GM18508 (cell line): ENCODE measurements around the gene NPC1.
"Not testable (repeated sequence)": the region's sequence is repeated elsewhere in the genome, so short reads cannot be mapped to it uniquely, and the experiment has no call there.

Source experiments
- ATAC-seq: cut with Tn5 transposase; IDR thresholded peaks from one replicate; pipeline ENCODE4 v1.9.1; 2021; ENCODE audit warnings: moderate number of reproducible peaks; ENCODE audit not compliant: insufficient read depth, unreplicated experiment

Gene NPC1

DNA sequence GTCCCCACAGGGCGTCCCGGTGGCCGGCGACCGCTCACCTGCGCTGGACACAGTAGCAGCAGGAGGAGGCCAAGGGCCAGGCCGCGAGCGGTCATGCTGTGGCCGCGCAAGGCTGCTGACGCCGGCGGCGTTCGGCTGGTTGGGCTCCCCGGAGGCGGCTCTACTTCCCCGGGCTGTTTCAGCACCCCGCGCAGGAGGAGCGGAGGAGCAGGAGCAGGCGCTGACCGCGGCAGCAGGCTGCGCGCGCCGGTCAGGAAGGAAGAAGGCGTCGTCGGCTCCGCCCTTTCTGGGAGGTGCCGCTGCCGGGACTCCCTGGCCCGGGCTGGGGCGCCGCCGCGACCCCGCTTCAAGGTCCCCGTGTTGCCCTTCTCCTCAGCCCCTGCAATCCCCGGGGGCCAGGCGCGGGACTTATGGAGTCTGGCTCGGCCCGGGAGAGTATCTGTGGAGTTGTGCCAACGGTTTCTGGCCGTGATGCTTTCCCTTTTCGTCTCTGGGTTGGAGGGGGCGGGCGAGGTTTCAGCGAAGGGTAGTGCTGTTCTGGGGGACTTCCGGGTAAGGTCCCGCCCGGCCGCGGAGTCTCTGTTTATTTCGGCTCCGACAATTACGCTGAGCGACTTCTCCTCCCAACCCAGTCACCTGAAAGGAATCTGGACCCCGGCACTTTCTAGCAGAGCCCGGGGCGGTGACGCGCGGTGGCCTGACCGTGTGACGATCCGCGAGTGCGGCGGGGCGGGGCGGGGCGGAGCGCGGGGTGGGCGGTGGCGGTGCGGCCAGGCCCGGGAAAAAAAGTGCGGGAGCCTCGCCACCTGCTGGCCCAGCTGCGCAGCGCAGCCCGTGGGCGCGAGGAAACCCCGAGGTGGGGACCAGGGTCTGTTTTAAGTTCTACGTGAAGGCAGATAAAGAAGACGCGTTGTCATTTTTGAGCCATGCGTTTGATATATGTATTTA lies at the start of gene NPC1:
TSS of gene NPC1 (minus strand) at position 258 of the 948 bp plus-strand sequence. CDS start at position 95, 163 bp downstream.
- ATAC-seq: peak; percentile 62

GRCh38 chr18:23636071-23636399 lies 49.7 kb upstream of the NPC1 start:
- no peak for ATAC-seq

DNA sequence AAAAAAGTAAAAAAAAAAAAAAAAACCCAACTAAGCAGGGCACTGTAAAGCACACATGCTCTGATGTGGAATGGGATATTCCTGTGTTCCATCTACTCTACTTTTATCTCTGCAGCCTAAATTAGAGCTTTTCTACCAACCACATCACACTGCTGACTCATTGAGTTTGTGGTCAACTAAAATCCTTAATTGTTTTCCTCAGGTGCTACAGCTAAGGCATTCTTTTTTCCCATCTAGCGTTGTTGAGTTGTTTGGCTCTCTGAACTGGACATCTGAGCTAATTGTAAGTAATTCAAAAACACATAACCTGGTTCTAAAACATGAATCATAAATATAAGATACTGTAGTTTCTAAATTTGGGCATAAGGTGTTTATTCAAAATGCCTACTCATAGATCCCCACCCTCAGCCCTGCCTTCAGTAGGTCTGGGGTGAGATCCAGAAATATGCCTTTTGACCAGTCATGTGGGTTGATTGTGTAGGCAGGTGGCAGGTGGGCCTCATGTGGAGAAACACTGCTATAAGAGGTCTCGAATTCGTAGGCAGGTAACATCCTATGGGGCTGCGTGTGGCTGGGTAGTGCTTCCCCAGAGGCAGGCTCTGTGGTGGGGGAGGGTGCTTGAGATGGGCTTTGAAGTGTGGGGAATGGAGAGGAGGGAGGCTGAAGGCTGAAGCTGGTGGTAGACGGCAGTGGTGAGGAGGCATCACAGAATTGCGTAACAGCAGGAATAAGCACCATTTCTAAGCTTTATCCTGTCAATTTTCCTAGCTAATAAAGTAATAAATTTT lies 49.2 kb upstream of the NPC1 start:
- no peak for ATAC-seq

- ATAC-seq: no peak
These were observed 48.4 kb upstream of the NPC1 start for GRCh38 chr18:23634692-23635091.

DNA sequence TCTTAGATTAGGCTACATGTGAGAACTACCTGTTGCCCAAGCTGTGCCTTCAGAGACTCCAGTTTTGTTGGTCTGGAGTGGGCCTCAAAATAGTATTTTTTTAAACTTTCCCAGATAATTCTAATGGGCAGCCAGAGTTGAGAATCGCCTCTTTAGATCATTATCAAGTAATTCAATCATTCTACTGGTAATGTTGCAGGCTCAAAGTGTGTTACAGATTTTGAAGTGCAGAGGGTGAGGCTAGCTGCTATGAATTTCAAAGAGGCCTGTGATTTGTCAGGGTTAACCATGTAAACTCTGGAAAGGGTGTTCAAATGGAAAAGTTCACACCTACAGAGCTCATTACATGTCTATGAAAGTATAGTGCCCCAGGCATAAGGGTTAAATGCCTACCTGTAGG lies 46.3 kb upstream of the NPC1 start:
- ATAC-seq: no peak

DNA sequence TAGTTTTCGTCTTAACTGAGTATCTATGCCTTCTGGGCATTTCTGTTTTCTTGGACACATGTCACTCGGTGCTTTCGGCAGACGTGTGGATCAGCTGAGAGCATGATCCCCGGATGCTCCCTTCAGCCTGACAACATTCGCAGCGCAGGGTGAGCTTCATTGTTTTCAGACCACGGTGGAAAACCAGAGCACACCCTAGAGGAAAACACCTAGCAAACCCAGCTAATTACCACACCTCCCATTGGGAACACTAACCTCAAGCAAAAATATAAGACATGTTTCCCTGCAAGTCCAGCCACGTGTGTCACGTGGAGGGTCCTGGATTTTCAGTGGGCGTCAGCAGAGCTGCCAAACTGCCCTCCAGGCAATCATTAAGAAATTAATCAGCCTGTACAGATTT lies 45.4 kb upstream of the NPC1 start:
- no peak for ATAC-seq

DNA sequence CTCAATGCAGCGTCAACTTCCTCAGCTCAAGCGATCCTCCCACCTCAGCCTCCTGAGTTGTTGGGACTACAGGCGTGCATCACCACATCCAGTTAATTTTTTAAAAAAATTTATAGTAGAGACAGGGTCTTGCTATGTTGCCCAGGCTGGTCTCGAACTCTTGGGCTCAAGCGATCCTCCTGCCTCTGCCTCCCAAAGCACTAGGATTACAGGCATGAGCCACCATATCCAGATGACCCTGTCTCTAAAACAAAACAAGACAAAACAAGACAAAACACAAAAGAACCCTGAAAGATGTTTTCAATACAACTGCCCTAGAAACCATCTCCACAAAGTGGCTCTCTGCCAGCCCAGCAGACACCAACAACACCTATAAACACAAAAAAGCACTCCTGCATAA lies 45.0 kb upstream of the NPC1 start:
- ATAC-seq: no peak

- ATAC-seq: peak; percentile 90
These were observed 43.2 kb upstream of the NPC1 start for GRCh38 chr18:23629444-23629946.

GRCh38 chr18:23627970-23628369 lies 41.7 kb upstream of the NPC1 start:
- no peak for ATAC-seq

DNA sequence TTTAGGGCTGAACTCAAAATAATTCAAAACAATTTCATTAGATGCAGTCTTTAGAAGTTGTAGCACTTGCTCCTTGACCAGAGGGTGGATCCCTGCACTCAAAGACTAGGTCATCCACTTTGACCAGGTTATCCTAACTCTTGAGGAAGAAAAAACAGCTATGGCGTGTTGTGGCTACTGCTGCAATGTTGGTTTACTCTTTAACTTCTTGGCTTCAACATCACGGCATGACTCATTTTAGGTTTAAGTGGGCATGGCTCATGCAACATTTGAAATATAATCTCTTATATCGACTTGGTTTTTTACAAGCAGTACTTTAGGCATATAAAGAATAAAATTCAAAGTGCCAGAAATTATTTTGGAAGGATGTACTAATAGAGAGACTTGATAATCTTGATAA lies 41.0 kb upstream of the NPC1 start:
- no peak for ATAC-seq

DNA sequence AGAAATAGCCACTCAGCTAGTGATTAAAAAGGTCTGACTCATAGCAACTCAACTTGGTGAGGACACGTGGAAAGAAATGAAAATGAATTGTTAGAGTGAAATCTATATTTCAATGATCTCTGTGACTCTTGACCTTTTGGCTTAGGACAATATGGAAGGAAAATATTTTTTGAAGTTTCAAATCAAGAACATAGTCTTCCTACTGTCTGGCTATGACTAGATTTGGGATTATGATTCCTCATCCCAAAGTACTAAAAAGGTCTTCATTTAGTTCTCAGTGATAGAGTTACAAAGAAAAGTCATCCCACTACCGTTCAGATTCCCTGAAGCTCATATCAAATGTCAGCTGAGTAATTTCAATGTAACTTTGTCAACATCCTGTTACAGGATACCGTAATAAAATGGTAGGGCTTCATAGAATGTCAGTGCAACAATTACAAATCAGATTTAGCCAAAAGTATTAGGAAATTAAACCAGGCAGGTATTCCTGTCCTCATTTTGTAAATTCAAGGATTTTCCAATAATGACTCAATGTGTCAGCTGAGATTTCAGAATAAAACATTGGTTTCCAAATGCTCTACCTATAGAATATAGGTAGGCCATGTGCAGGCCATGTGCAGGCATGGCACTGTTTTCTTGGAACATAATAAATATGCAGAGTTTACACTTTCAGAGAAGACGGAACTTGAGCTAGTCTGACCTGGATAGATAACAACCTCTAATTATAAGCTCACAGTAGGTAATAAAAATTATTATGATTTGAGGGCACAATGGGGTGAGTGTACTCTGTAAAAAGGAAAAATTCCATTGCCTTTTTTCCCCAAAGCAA lies 40.4 kb upstream of the NPC1 start:
- no peak for ATAC-seq

GRCh38 chr18:23623040-23623439 lies 36.7 kb upstream of the NPC1 start:
- no peak for ATAC-seq

DNA sequence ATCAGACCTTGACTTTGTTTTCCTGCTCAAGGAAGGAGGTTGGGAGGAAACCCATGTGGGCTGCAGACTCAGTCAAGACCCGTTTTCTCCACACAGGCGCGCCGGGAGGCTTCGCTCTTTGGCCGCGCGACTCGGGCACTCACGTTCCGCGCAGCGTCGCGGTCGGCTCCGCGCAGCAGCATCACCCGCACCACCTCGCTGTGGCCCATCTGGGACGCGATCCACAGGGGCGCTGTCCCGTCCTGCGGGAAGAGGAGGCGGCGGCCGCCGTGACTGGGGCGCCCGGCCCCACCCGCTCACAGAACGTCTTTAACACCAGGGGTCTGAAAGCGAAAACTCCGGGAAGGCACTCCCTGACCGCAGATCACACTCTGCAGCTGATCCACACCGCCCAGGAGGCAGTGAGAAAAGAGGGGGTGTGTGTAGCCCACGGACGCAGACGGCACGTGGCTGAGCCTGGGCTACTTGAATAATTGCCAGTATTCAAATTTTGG lies 33.1 kb upstream of the NPC1 start:
- ATAC-seq: no peak

DNA sequence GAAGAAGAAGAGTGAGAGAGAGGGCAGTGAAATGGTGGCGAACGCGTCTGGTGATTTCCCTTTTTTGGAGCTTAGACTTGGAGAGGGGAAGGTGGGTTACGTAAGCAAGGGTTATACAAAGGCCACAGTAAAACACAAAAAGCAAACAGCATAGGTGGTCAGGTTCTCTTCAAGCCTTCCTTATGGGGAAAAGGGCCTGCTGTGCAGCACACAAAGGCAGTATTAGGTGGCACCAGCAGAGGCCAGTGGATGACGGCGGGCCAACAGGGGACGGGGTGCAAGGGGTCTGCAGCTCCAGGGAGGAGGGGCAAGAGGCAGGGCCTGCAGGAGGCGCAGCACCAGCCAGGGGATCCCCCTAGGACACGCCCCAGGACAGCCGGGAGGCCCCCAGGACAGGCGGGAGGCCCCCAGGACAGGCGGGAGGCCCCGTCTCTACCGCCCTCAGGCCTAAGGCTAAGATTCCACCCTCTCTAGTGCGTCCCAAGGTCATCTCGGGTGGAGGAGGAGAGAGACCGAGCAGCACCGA lies 32.6 kb upstream of the NPC1 start:
- ATAC-seq: no peak

DNA sequence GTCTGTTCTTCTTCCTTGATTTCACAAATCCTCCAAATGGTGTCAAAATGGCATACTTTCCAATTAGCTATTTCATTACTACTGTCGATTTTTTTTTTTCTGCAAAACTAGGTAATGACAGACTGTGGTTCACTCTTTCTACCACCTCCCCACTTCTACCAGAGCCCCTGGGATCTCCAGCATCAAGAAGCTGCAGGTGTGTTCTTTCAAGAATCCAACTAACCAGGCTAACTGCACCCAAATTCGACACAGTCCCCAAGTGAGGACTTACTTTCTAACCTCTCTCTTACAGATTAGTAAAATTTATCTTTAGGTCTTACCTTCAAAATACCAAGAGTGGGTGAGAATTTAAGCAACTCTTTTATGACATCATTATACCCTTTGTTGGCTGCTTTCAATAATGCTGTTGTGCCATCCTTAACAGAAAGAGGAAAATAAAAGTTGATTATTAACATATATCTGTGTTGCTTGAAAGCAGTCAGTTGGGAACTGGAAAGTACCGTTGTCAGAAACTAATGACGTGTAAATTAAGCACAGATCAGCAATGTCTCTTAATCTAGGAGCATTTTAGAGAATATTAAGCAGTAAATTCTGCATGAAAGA lies 31.2 kb upstream of the NPC1 start:
- ATAC-seq: peak; percentile 60

GRCh38 chr18:23616258-23616657 lies 30.0 kb upstream of the NPC1 start:
- no peak for ATAC-seq

- no peak for ATAC-seq
These were observed 28.6 kb upstream of the NPC1 start for GRCh38 chr18:23614891-23615290.

DNA sequence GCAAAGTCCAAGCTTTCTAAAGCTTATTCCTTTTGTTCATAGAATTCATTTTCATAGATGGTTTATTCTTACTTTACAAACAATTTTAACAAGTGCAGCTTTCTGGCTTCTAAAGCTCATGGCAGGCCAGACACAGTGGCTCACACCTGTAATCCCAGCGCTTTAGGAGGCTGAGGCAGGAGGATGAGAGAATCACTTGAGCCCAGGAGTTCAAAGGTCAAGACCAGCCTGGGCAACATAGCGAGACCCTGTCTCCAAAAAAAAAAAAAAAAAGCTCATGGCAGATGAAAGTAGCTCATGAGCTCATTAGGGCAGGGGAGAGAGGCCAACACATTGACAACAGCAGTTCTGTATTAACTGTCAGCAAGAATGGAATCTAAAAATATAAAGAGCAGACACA lies 28.1 kb upstream of the NPC1 start:
- ATAC-seq: no peak

- ATAC-seq: not testable (repeated sequence)
These were observed 26.8 kb upstream of the NPC1 start for GRCh38 chr18:23613091-23613475.
